AG04449 (cell line): Measurements from ENCODE around the gene RAB29.

Experiments used
- CTCF ChIA-PET: fragments of 350-600 bp; formaldehyde crosslinking; extraction: SDS; loops from one replicate; lab custom pipeline; 2021; ENCODE audit warnings: antibody characterized with exemption; lab: Yijun Ruan, JAX
- POLR2A ChIA-PET: fragments of 400-600, 350-600 bp; formaldehyde crosslinking; extraction: SDS; loops from one replicate; lab custom pipeline; 2020; ENCODE audit warnings: antibody characterized with exemption, inconsistent platforms; lab: Yijun Ruan, JAX
- DNase-seq: peaks from one replicate; pipeline ENCODE4 v3.0.0-alpha.2; 2010; ENCODE audit warnings: low read depth, low spot score
- H3K4me3 ChIP-seq: 2 replicates; pipeline ENCODE4 v1.5.1; 2011; ENCODE audit warnings: low read depth, mild to moderate bottlenecking, control low read depth, low read length
- CTCF ChIP-seq: IDR thresholded peaks from one replicate; pipeline ENCODE4 v1.5.1; 2011; ENCODE audit warnings: mild to moderate bottlenecking, moderate library complexity, low read length, control low read depth, inconsistent platforms; ENCODE audit not compliant: insufficient read depth; ENCODE audit errors: missing control alignments

The RAB29 gene

GRCh38 chr1:205774198-205775014, 876 bp downstream of the RAB29 start:
- POLR2A ChIA-PET: interaction anchor here (1.0 kb wide), 1 partner anchor 8 kb away, joined by 4 read pairs; no protein-coding TSS in a partner anchor
- DNase-seq: no peak
- TF ChIP-seq CTCF: no peak
- CTCF ChIA-PET: interaction anchor here (0.7 to 4.3 kb wide), 8 partner anchors 17 to 203 kb away, joined by 3 to 19 read pairs (median 6); partner anchors contain the start of gene NUCKS1
- H3K4me3 ChIP-seq: peak overlapping the region; percentile 82

DNA sequence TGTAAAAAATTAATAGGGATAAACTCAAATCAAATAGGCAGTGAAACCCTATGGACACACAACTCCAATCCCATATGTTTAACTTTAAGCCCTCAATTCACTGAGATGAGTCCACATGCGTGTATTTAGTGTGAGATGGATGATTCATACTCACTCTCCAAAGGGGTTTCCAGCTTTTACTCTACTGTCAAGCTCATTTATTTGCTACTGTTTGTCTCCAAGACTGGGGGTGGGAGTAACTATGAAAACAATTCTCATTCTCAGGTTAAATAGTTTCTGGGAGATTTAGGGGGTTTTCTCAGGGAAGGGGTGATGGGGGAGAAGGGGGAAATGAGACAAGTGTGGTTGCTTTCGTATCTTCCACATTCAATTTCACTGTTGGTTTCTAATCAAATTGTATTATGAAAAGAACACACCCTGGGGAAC, 2.7 kb downstream of the RAB29 start:
- POLR2A ChIA-PET: interaction anchor here (0.7 kb wide), 1 partner anchor 97 kb away, joined by 4 read pairs; no protein-coding TSS in a partner anchor

GRCh38 chr1:205770618-205771017, 4.7 kb downstream of the RAB29 start:
- ChIA-PET POLR2A (no interaction called here), CTCF (interaction anchor here (0.8 to 1.4 kb wide), 4 partner anchors 15 to 137 kb away, joined by 3 read pairs; no protein-coding TSS in a partner anchor)
- H3K4me3 ChIP-seq: no peak overlapping the region
- TF ChIP-seq CTCF: no peak
- DNase-seq: no peak

More for the DNA sequence above, 2.7 kb downstream of the RAB29 start:
- CTCF ChIA-PET: interaction anchor here (0.8 to 1.4 kb wide), 3 partner anchors 19 to 205 kb away, joined by 3 to 7 read pairs (median 3); no protein-coding TSS in a partner anchor
- H3K4me3 ChIP-seq: no peak overlapping the region
- no peak for TF ChIP-seq CTCF
- no peak for DNase-seq

DNA sequence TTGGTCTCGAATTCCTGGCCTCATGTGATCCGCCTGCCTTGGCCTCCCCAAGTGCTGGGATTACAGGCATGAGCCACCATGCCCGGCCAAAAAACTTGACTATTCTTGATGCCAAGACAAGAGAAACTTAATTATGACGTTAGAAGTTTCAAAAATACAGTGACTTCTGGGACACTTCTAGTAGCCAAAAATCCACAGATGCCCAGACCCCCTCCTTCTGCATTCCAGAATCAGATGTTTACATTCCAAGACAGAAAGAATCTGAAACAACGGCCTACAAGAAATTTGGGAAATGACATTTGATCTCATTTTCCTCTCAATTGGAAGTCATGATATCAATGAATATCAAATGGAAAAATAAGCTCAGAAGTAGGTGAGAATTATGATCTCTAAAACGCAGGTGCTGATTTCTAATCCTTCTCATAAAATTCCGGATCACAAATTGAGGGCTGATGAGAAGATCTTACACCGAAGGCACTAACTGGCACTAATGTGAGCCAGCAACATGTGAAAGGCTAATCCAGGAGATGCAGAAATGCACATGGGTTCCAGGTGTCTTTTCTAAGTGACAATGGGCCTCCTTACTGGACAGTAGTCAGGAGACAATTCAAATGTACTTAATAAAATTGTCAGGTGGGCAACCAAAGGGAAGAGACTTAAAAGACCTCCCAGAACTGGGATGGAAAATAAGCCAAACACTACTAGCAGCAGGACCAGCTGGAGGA, 5.5 kb downstream of the RAB29 start:
- CTCF ChIA-PET: interaction anchor here (0.8 to 1.7 kb wide), 6 partner anchors 9 to 138 kb away, joined by 3 to 11 read pairs (median 3); no protein-coding TSS in a partner anchor
- POLR2A ChIA-PET: no interaction called here
- H3K4me3 ChIP-seq: no peak overlapping the region
- TF ChIP-seq CTCF: no peak
- DNase-seq: no peak

DNA sequence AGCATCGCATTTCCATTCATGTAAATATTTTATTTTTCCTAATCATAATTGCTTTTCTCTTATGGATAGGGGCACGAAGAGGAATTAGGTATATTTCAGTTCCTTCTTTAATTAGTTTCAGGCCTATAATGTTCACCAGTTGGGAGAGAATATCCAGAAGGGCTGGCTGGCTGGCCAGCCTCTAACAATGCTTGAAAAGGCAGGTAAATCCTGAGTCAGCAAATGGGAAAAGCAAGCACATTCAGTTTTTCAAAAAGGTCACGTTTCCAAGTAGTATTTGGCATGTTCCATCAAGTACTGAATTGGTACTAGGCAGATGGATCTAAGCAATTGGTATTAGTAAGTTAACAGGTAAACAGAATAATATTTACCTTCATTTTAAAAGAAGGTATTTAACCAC, 8.0 kb downstream of the RAB29 start:
- ChIA-PET POLR2A (no interaction called here), CTCF (no interaction called here)
- no peak overlapping the region for H3K4me3 ChIP-seq
- no peak for DNase-seq
- no peak for TF ChIP-seq CTCF
